Stimulated activated CD8-positive, alpha-beta memory T cell treated with anti-CD3 and anti-CD28 coated beads, Interleukin-12 subunit alpha, Interleukin-12 subunit beta, amount 100 ng/mL, for 4 hours (primary cell): ENCODE data around the gene LIMK1.
"Not testable (repeated sequence)": the region's sequence is repeated elsewhere in the genome, so short reads cannot be mapped to it uniquely, and the experiment has no call there.

Experiments
- DNase-seq: peaks from one replicate; pipeline ENCODE4 v3.0.0-alpha.2; 2020; ENCODE audit warnings: low read depth

The LIMK1 gene

DNA sequence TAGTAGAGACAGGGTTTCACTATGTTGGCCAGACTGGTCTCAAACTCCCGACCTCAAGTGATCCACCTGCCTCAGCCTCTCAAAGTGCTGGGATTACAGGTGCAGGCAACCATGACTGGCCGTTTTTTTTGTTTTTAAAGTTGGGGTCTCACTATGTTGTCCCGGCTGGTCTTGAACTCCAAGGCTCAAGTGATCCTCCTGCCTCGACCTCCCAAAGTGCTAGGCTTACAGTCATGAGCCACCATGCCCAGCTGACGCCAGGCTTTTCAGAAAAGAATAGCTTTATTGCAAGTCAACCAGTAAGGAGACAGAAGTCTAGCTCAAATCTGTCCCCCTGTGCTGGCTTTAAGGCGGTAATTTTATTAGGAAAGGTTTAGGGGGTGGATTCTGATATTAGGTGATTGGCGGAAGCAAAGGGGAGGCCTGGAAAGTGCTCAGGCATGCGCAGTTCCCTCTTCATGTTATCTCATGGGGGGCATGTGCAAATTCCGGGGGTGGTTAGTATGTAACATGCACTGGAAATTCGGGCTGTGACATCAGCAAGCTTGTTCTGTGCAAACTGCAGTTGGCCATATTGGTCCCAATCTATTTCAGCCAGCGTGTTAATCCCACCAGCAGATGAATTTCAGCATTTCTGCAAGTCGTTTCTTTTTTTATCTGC is 42.7 kb downstream of the LIMK1 start:
- DNase-seq: no peak

DNA sequence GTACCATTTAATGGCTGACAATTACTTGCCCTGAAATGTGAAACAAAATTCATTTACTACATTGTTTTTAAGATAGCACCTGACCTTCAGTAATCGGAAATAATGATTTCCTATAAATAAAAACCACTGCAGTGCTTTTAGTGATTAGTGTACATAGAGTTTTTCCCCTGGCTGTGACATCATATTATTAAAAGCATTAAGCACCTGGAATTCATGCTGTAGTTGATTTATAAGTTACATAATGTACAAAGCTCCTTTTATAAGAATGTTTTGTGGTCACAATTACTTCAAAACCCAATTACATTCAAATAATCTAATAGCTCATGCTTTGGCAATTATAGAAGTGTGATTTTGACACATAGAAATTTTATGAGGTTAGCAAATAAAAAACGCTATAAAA is 46.3 kb downstream of the LIMK1 start:
- no peak for DNase-seq

DNA sequence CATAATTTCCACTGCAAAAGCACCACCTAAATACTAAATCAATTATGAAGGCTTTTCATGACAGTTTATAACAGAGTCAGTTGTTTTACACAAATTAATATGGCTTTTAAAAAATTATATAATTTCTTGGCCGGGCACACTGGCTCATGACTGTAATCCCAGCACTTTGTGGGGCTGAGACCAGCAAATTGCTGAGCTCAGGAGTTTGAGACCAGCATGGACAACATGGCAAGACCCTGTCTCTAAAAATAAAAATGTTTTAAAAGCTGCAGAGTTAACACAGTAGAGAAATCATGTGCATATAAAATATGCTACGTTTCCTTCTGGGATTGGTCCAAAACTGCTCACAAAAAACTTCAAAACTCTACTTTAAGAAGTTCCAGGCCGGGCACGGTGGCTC is 46.9 kb downstream of the LIMK1 start:
- DNase-seq: no peak

DNA sequence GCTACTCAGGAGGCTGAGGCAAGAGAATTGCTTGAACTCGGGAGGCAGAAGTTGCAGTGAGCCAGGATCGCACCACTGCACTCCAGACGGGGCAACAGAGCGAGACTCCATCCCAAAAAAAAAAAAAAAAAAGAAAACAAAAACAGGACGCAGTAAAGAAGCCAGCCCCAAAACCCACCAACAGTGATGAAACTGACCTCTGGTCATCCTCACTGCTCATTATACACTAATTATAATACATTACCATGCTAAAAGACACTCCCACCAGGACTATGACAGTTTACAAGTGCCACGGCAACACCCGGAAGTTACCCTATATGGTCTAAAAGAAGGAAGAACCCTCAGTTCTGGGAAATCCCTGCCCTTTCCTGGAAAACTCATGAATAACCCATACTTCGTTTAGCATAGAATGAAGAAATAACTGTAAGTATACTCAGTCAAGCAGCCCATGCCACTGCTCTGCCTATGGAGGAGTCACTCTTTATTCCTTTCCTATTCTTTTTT is 50.6 kb downstream of the LIMK1 start:
- no peak for DNase-seq

DNA sequence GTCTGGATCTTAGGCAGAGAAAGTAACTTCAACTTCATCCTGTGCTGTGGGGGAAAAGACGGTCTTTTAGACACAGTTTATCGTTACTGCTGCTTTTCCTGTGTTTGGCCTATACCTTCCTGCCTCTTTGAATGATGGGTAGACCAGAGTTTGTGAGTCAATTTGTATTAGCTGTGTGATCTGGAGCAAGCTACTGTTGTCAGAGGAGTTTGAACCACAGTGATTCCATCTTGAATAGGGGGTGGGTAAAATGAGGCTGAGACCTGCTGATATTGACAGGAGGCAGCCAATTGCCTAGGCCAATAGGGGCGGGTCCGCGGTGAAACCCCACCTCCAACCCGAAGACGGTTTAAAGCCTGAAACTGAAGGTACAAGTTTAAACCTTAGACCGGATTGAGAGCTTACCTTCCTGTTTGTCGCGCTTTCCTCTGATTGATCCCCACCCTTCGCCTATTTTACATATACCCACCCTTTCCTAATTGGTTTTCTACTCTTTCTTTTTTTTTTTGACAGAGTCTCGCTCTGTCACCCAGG is 54.8 kb downstream of the LIMK1 start:
- no peak for DNase-seq

DNA sequence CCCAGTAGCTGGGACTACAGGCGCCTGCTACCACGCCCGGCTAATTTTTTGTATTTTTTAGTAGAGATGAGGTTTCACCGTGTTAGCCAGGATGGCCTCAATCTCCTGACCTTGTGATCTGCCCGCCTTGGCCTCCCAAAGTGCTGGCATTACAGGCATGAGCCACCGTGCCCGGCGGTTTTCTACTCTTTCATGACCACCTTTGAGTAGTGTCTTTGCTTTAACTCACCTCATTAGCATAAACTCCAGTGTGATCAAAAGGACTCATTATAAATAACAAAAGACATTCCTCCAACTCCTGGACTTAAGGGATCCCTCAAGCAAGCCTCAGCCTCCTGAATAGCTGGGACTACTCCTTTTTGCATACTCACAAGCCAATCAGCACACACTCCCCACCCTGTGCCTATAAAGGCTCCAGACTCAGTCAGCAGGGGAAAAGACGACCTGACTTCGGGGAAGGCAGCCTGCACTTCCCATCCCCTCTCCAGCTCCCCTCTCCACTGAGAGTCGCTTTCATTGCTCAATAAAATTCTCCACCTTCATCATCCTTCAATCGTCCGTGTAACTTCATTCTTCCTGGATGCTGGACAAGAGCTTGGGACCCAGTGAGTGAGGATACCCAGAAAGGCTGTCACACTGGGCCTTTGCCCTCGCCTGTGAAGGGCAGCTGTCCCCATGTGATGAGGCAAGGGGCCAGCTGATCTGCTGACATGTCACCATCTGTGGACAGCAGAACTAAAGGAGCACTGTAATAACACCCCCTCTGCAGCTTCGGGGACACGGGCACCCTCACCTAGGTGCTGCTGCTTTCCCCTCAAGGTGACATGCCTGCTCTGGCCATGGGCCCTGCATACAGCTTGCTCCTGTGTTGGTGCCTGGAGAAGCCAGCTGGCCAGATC is 55.6 kb downstream of the LIMK1 start:
- no peak for DNase-seq

DNA sequence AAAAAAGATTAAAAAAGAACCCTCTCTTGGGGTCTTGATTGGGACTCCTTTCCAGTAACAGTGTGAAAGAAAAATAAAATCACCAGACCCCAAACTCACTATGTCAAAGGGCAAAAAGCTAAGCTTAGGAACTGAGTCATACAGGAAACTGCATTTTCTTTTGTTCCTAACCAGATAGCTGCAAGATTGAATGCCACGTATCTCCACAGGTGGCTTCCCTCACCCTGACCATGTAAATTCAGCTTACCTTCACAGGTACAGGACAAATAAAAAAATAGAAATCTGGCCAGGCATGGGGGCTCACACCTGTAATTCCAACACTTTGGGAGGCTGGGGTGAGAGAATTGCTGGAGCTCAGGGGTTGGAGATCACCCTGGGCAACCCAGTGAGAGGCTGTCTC is 58.1 kb downstream of the LIMK1 start:
- DNase-seq: no peak

DNA sequence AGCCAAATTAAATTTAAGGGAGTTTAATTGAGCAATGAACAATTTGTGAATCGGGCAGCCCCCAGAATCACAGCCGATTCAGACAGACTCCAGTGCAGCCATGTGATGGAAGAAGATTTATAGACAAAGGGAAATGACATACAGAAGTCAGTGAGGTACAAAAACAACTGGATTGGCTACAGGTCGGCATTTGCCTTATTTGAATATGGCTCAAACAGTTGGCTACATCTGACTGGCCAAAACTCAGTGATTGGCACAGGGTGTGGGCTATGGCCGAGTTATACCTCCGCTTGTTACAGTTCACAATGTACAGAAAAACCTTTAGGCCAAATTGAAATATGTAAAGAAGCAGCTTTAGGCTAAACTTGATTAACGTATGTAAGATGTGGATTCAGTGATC is 59.8 kb downstream of the LIMK1 start:
- no peak for DNase-seq

DNA sequence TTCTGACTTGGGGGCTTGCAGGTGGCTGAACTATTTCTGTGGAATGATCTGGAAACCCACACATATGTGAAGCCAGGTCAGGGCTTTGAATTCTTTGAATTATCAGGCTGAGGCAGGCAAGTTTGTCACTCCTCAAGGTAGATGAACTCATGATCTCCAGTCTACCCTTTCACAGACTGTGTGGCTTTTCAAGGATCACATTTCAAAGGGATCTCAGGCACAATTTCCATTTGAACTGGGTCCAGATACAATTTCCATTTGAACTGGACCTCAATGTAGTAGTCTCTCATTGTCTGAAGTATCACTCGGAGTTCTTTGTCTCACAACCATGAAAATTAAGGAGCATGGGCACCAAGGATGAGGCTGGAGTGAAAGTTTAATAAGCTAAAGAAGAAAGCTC is 64.9 kb downstream of the LIMK1 start:
- no peak for DNase-seq

DNA sequence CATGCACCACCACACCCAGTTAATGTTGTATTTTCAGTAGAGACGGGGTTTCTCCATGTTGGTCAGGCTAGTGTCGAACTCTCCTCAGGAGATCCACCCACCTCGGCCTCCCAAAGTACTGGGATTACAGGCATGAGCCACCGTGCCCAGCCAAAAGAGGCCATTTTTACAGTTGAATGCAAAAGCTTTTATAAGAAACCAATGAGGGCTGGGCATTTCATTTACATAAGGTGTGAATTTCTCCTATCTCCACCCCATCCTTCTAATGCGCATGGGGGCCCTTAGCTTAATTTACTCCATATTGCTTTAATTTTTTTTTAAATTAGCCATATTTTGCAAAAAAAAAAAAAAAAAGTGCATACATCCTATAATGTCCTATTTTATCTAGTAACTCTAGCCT is 65.5 kb downstream of the LIMK1 start:
- DNase-seq: no peak

DNA sequence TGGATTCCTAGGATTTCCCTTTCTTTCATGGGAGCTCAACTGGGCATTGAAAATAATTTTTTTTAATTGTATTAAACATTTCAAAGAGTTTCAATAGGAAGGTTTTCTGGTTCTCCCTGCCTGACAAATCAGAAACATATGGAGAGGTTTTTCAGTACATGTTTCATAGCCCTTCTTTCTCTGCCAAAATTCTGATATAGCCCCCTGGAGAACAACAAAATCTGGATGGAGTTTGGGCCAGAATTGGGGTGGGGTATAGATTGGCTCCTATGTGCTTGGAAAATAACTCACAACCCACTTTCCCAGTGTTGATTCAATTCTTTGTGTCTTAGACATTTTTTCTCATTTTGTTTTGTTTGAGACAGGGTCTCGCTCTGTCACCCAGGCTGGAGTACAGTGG is 66.0 kb downstream of the LIMK1 start:
- no peak for DNase-seq

DNA sequence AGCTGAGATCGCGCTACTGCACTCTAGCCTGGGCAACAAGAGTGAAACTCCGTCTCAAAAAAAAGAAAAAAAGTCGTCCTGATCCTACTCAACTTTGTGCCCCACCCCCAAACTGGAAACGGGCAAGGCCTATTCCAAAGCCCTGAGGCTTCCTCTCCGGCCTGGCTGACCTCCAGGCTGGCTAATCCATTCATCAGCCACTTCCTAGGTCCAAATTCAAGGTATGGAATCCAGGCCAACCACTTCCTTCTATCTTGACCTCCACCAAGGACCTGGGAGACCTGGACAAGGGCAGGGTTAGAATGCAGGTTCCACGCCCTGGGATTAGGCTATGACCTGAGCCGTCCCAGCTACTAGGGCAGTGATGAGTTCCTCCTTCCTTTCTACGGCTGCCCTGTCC is 70.1 kb downstream of the LIMK1 start:
- no peak for DNase-seq

DNA sequence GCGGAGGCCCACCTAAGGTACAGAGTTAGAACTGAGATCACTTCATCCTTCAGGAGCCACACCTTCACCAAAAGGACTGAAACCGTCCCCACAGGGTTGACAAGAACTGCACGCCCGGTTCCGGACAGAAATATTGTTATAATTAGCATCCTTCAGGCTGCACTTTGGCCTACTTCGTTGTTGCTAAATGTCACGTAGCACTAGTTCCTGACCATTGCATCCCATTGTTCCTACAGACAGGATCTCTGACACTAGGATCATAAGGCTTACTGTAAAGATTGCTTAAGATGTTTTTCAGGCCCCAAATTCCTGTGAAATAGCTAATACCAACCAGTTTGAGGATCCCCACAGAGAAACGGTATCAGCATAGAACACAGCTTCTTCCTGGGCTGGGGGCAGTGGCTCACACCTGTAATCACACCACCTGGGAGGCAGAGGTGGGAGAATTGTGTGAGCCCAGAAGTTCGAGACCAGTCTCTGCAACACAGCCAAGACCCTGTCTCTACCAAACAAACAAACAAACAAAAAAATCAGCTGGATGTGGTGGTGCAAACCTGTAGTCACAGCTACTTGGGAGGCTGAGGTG is 72.3 kb downstream of the LIMK1 start:
- DNase-seq: no peak

DNA sequence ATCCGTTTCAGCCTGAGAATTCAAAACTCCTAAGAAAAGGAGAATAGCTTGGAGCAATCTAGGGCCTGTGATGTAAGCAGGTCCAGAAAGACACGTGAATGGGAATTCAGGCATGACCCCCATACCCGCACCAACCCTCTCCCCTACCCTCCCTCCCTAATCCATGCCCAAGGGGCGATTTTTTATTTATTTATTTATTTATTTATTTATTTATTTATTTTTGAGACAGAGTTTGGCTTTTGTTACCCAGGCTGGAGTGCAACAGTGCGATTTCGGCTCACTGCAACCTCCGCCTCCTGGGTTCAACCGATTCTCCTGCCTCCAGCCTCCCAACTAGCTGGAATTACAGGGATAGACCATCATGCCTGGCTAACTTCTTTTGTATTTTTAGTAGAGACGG is 74.0 kb downstream of the LIMK1 start:
- DNase-seq: no peak

DNA sequence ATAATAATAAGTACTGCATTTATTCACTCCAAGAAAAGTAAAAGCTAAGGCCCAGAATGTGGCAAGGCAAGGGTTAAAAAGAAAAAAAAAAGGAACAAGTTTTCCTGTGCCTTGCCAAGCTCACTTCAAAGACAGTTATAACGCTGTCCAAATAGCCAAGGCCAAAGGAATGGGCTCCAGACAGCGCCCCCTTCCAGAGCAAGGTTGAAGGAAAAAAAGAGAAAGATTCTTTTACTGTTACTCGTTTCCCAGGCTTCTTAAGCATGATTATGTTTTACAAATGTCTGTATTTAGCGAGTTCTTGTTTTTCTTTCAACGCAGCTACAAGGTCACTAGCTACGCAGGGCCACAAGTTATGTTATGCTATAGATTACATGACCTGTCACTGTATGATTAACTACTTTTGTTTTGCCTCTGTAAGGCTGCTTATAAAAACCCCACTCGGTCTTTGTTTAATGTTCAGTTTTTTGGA is 81.4 kb downstream of the LIMK1 start:
- no peak for DNase-seq

DNA sequence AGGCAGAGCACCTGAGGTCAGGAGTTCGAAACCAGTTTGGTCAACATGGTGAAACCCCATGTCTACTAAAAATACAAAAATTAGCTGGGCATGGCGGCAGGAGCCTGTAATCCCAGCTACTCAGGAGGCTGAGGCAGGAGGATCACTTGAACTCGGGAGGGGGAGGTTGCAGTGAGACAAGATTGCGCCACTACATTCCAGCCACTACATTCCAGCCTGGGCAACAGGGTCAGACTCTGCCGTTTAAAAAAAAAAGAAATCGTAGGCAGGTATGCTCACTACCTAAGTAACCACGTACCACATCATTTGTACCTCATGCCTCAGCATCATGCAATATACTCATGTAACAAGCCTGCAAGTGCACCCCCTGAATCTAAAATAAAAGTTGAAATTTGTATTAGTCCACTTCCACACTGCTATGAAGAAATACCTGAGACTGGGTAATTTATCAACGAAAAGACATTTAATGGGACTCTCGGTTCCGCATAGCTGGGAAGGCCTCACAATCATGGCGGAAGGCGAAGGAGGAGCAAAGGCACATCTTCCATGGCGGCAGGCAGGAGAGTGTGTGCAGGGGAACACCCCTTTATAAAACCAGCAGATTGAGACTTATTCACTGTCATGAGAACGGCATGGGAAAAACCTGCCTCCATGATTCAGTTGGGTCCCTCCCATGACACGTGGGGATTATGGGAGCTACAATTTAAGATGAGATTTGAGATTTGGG is 82.4 kb downstream of the LIMK1 start:
- no peak for DNase-seq

DNA sequence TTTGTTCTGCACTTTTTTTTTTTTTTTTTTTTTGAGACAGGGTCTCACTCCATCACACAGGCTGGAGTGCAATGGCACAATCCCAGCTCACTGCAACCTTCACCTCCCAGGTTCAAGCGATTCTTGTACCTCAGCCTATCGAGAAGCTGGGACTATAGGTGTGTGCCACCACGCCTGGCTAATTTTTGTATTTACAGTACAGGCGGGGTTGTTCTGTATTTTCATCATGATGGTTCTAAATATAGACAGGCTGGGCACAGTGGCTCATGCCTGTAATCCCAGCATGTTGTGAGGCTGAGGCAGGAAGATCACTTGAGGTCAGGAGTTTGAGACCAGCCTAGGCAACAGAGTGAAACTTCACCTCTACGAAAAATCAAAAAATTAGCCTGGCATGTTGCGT is 83.7 kb downstream of the LIMK1 start:
- not testable (repeated sequence) for DNase-seq
